WTC11 (cell line): ENCODE data around the gene NPAS3. TPM values are rescaled to one million over a fixed set of nuclear protein-coding genes. Genes with fewer than 3 reads are reported as not detected.

Experiments
- ATAC-seq: fragments of 200-7000 bp; cut with Tn5 transposase; 2 replicates; pipeline ENCODE4 v1.10.0; 2021; ENCODE audit warnings: mild to moderate bottlenecking, moderate library complexity
- CTCF ChIA-PET: fragments of 300-600 bp; sonication (Branson Sonifier 250); formaldehyde crosslinking; loops from one replicate; lab custom pipeline; 2021; ENCODE audit warnings: antibody characterized with exemption; lab: Charles Lee
- POLR2A ChIA-PET: fragments of 350-600 bp; sonication (Branson Sonifier 250); formaldehyde crosslinking; loops from one replicate; lab custom pipeline; 2021; ENCODE audit warnings: antibody characterized with exemption; lab: Charles Lee
- DNase-seq: peaks from one replicate; pipeline ENCODE4 v3.0.0; 2021; ENCODE audit warnings: low spot score
- H3K27ac Mint-ChIP-seq: 2 replicates; pipeline ENCODE4 v1.8.0; 2021; ENCODE audit warnings: mixed read lengths
- H3K27me3 Mint-ChIP-seq: 2 replicates; pipeline ENCODE4 v1.8.0; 2021; ENCODE audit warnings: low read depth, mild to moderate bottlenecking, moderate library complexity, mixed read lengths
- H3K36me3 Mint-ChIP-seq: 2 replicates; pipeline ENCODE4 v1.8.0; 2021; ENCODE audit warnings: mixed read lengths
- H3K4me1 Mint-ChIP-seq: 2 replicates; pipeline ENCODE4 v1.8.0; 2022; ENCODE audit warnings: mixed read lengths
- H3K4me3 Mint-ChIP-seq: 2 replicates; pipeline ENCODE4 v1.8.0; 2021; ENCODE audit warnings: mild to moderate bottlenecking, moderate library complexity, mixed read lengths
- H3K9me3 Mint-ChIP-seq: 2 replicates; pipeline ENCODE4 v1.8.0; 2021; ENCODE audit warnings: mixed read lengths
- AFF4 ChIP-seq: sonication (generic); formaldehyde crosslinking; IDR thresholded peaks from 2 replicates; pipeline ENCODE4 v1.8.1; 2023; ENCODE audit warnings: mild to moderate bottlenecking, missing genetic modification reagents, borderline replicate concordance
- ATF1 ChIP-seq: sonication (generic); formaldehyde crosslinking; IDR thresholded peaks from 2 replicates; pipeline ENCODE4 v1.8.1; 2023; ENCODE audit warnings: mild to moderate bottlenecking, moderate library complexity, missing genetic modification reagents
- ATF3 ChIP-seq: sonication (generic); formaldehyde crosslinking; conservative IDR thresholded peaks from 2 replicates; pipeline ENCODE4 v1.8.1; 2022; ENCODE audit warnings: mild to moderate bottlenecking, missing genetic modification reagents
- CREB1 ChIP-seq: sonication (generic); formaldehyde crosslinking; IDR thresholded peaks from 2 replicates; pipeline ENCODE4 v1.8.0; 2023; ENCODE audit warnings: mild to moderate bottlenecking, missing genetic modification reagents
- CTCF ChIP-seq: fragments of 200-600 bp; IDR thresholded peaks from 2 replicates; pipeline ENCODE4 v1.8.0; 2022; ENCODE audit warnings: antibody characterized with exemption
- ESRRA ChIP-seq: sonication (generic); formaldehyde crosslinking; IDR thresholded peaks from 2 replicates; pipeline ENCODE4 v1.8.1; 2022; ENCODE audit warnings: mild to moderate bottlenecking, missing genetic modification reagents, borderline replicate concordance
- ETV6 ChIP-seq: sonication (generic); formaldehyde crosslinking; IDR thresholded peaks from 2 replicates; pipeline ENCODE4 v1.8.1; 2022; ENCODE audit warnings: mild to moderate bottlenecking, missing genetic modification reagents
- FOXP4 ChIP-seq: sonication (generic); formaldehyde crosslinking; IDR thresholded peaks from 2 replicates; pipeline ENCODE4 v1.8.0; 2022; ENCODE audit warnings: mild to moderate bottlenecking, missing genetic modification reagents
- MLX ChIP-seq: sonication (generic); formaldehyde crosslinking; IDR thresholded peaks from 2 replicates; pipeline ENCODE4 v1.8.1; 2023; ENCODE audit warnings: mild to moderate bottlenecking, missing genetic modification reagents, moderate library complexity
- MYBL2 ChIP-seq: sonication (generic); formaldehyde crosslinking; IDR thresholded peaks from 2 replicates; pipeline ENCODE4 v1.8.1; 2023; ENCODE audit warnings: mild to moderate bottlenecking, moderate library complexity, missing genetic modification reagents
- NR2C2 ChIP-seq: sonication (generic); formaldehyde crosslinking; IDR thresholded peaks from 2 replicates; pipeline ENCODE4 v1.8.0; 2022; ENCODE audit warnings: mild to moderate bottlenecking, missing genetic modification reagents
- PREB ChIP-seq: sonication (generic); formaldehyde crosslinking; IDR thresholded peaks from 2 replicates; pipeline ENCODE4 v1.8.1; 2022; ENCODE audit warnings: mild to moderate bottlenecking, missing genetic modification reagents, moderate library complexity, borderline replicate concordance
- RELA ChIP-seq: sonication (generic); formaldehyde crosslinking; IDR thresholded peaks from 2 replicates; pipeline ENCODE4 v1.8.1; 2022; ENCODE audit warnings: missing genetic modification reagents, mild to moderate bottlenecking, borderline replicate concordance
- SMAD3 ChIP-seq: sonication (generic); formaldehyde crosslinking; IDR thresholded peaks from 2 replicates; pipeline ENCODE4 v1.8.0; 2022; ENCODE audit warnings: missing genetic modification reagents, mild to moderate bottlenecking, borderline replicate concordance
- SMAD4 ChIP-seq: sonication (generic); formaldehyde crosslinking; IDR thresholded peaks from 2 replicates; pipeline ENCODE4 v1.8.0; 2022; ENCODE audit warnings: mild to moderate bottlenecking, missing genetic modification reagents
- USF1 ChIP-seq: sonication (generic); formaldehyde crosslinking; IDR thresholded peaks from 2 replicates; pipeline ENCODE4 v1.8.0; 2022; ENCODE audit warnings: mild to moderate bottlenecking, missing genetic modification reagents
- ZMAT4 ChIP-seq: fragments of 250-450 bp; sonication (Bioruptor Pico); IDR thresholded peaks from 2 replicates; pipeline ENCODE4 v1.9.0; 2021; ENCODE audit warnings: mild to moderate bottlenecking
- total RNA-seq: library from RNA; stranded (reverse); gene quantifications from 3 replicates; pipeline ENCODE4 v1.2.3, GENCODE V29; 2021

NPAS3 gene
- total RNA-seq, 1 experiment from 2014 or later: 3.2 TPM

- no peaks in the 10 kb centered on the region for H3K9me3 Mint-ChIP-seq
- no peaks in the 10 kb centered on the region; the same call in 1 of the 2 replicates for H3K27me3 Mint-ChIP-seq
- no peak overlapping the region for H3K4me3 Mint-ChIP-seq
- H3K4me1 Mint-ChIP-seq: peaks cover 27% of the 10 kb centered on the region
- DNase-seq (no peak), ATAC-seq (peak; percentile 78)
- no peaks in the 10 kb centered on the region for H3K36me3 Mint-ChIP-seq
- TF ChIP-seq SMAD4 (CRISPR knock-in tag) (no peak), ATF1 (CRISPR knock-in tag) (no peak), CREB1 (CRISPR knock-in tag) (no peak), NR2C2 (CRISPR knock-in tag) (no peak), ESRRA (no peak), ATF3 (CRISPR knock-in tag) (no peak)
- CTCF ChIA-PET: interaction anchor here (0.7 to 1.2 kb wide), 2 partner anchors 213 to 241 kb away, joined by 3 read pairs; no protein-coding TSS in a partner anchor
- POLR2A ChIA-PET: no interaction called here
- peak overlapping the region; percentile 38; the same call in 1 of the 2 replicates for H3K27ac Mint-ChIP-seq
Observed at GRCh38 chr14:33551963-33552362, 613.3 kb downstream of the NPAS3 start.

- Mint-ChIP-seq H3K27me3 (no peaks in the 10 kb centered on the region; the same call in 1 of the 2 replicates), H3K36me3 (no peaks in the 10 kb centered on the region), H3K4me1 (peaks cover 27% of the 10 kb centered on the region), H3K27ac (no peak overlapping the region), H3K4me3 (no peak overlapping the region), H3K9me3 (no peaks in the 10 kb centered on the region)
- DNase-seq (no peak), ATAC-seq (no peak)
- ChIA-PET CTCF (no interaction called here), POLR2A (no interaction called here)
- TF ChIP-seq ESRRA (no peak), RELA (CRISPR knock-in tag) (no peak), SMAD3 (CRISPR knock-in tag) (no peak), USF1 (CRISPR knock-in tag) (no peak), PREB (CRISPR knock-in tag) (no peak)
- TF ChIP-seq, all 79 proteins: peak for 0
Observed at GRCh38 chr14:33553706-33554278, 615.1 kb downstream of the NPAS3 start.

GRCh38 chr14:33554988-33555387 is 616.3 kb downstream of the NPAS3 start:
- no peak for DNase-seq
- H3K36me3 Mint-ChIP-seq: no peaks in the 10 kb centered on the region
- H3K27me3 Mint-ChIP-seq: no peaks in the 10 kb centered on the region; the same call in 1 of the 2 replicates
- ATAC-seq: no peak
- H3K4me1 Mint-ChIP-seq: peaks cover 27% of the 10 kb centered on the region
- no peak overlapping the region for H3K27ac Mint-ChIP-seq
- ChIA-PET POLR2A (no interaction called here), CTCF (no interaction called here)
- no peaks in the 10 kb centered on the region for H3K9me3 Mint-ChIP-seq
- no peak for TF ChIP-seq MLX
- no peak for TF ChIP-seq ZMAT4 (CRISPR knock-in tag)
- TF ChIP-seq ETV6 (CRISPR knock-in tag): no peak
- no peak overlapping the region for H3K4me3 Mint-ChIP-seq

GRCh38 chr14:33555710-33556350 is 617.2 kb downstream of the NPAS3 start:
- DNase-seq (no peak), ATAC-seq (no peak)
- CTCF ChIA-PET: no interaction called here
- POLR2A ChIA-PET: no interaction called here
- Mint-ChIP-seq H3K27ac (no peak overlapping the region), H3K4me1 (peaks cover 31% of the 10 kb centered on the region), H3K36me3 (no peaks in the 10 kb centered on the region), H3K4me3 (no peak overlapping the region), H3K9me3 (no peaks in the 10 kb centered on the region), H3K27me3 (no peaks in the 10 kb centered on the region; the same call in 1 of the 2 replicates)
- no peak for TF ChIP-seq CTCF
- no peak for TF ChIP-seq AFF4
- TF ChIP-seq MYBL2 (CRISPR knock-in tag): no peak
- TF ChIP-seq FOXP4: no peak
